CD4-positive, alpha-beta T cell treated with Interleukin-17A for 1 hour (primary cell): ENCODE measurements around the gene BEND5.

Experiments
- DNase-seq: peaks from one replicate; pipeline ENCODE4 v3.0.0-alpha.2; 2020

The BEND5 gene

GRCh38 chr1:48761986-48762385, 14.7 kb downstream of the BEND5 start:
- no peak for DNase-seq

DNA sequence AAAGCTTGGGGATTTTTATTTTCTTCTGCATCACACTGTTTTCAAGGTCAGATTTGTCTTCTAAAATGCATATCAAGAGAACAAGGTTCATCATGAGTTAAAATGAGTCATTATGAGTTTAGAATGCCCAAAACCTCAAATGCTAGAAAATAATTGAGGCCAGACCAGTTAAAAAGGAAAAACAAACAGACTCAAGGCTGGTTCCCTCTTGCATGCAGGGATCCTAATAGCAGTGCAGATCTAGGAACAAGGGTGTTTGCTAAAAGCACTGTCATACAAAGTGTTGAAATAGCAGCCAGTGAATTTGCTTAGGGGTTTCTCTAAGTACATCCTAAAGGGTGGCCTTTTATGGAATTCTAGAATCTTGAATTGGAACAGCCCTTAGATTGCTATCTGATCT, 15.3 kb downstream of the BEND5 start:
- DNase-seq = no peak

- no peak for DNase-seq
Measured at GRCh38 chr1:48760857-48761256, 15.8 kb downstream of the BEND5 start.

GRCh38 chr1:48758976-48759375, 17.7 kb downstream of the BEND5 start:
- DNase-seq = no peak

- no peak for DNase-seq
Measured at GRCh38 chr1:48757363-48757762, 19.3 kb downstream of the BEND5 start.

- DNase-seq = no peak
Measured at GRCh38 chr1:48756683-48757316, 19.9 kb downstream of the BEND5 start.

GRCh38 chr1:48753293-48753692, 23.4 kb downstream of the BEND5 start:
- no peak for DNase-seq

DNA sequence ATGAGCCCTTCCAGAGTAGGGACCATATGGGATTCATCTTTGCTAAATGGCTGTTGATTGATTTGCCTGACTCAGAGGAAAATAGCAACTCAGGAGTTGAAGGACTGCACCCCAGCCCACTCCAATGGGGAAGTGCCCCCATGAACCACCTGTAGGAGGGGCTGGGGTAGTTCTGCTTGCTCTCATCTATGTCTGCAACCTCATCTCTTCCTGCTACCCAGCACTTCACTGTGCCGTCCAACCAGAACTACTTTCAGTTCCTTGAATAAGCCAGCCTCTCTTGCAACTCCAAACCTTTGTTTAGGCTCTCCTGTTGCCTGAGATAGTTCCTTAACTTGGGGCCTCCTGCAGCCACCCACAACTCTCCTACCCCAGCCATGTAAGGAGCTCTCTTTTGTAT, 26.6 kb downstream of the BEND5 start:
- no peak for DNase-seq

GRCh38 chr1:48749068-48749467, 27.6 kb downstream of the BEND5 start:
- no peak for DNase-seq

DNA sequence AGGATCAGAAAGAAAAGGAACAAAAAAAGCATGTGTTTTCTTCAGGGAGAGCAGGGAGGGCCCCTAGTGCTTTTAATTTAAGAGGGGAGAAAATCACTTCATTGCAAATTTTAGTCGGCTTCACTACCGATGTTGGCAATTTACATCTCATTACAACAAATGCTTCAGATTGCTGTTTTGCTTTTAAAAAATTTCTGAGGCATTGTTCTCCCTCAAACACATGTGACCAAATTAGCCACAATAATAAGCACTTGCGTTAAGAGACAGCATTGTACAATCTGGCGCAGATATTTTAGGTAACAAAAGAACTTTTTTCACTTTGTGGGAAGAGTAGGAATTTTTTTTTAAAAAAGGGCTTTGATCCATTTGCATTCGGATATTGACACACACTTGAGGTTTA, 29.8 kb downstream of the BEND5 start:
- no peak for DNase-seq

DNA sequence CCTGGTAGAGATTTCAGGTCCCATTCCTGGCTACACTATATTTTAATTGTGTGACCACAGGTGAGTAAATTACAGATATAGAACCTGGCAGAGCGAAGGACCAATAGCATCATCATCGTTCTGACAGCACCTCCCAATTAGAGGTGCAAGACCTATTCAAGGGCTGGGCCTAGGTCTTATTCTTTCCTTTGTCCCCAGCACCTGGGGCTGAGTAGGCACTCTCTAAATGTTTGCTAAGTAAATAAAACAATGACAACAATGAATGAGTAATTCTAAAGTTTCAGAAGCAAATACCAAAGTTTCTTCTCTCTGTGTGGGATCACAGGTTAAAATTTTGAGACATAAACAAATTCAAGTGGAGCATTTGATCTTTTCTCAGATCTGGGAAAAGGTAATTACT, 32.7 kb downstream of the BEND5 start:
- DNase-seq = no peak

- no peak for DNase-seq
Measured at GRCh38 chr1:48743480-48743879, 33.2 kb downstream of the BEND5 start.

GRCh38 chr1:48741380-48741779, 35.3 kb downstream of the BEND5 start:
- no peak for DNase-seq

- DNase-seq = no peak
Measured at GRCh38 chr1:48740621-48741020, 36.1 kb downstream of the BEND5 start.

GRCh38 chr1:48739091-48739490, 37.6 kb downstream of the BEND5 start:
- no peak for DNase-seq

DNA sequence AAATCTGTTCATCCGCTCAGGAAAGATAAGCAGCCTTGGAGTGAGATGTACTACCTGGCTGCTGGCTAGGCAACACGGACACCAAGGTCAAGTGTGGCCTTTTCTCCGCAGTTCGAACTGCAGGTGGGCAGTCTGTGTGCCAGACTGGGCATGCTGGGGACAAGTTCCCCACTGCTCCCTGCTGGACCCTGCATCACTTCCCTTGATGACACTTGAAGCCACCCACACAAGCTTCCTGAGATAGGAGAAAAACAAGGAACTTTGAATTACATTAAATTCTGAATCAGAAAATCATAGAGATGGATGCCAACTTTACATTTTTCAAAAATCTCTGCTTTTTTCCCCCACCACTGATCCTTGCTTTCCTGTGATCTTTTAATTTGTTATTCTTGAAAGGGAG, 38.3 kb downstream of the BEND5 start:
- no peak for DNase-seq

DNA sequence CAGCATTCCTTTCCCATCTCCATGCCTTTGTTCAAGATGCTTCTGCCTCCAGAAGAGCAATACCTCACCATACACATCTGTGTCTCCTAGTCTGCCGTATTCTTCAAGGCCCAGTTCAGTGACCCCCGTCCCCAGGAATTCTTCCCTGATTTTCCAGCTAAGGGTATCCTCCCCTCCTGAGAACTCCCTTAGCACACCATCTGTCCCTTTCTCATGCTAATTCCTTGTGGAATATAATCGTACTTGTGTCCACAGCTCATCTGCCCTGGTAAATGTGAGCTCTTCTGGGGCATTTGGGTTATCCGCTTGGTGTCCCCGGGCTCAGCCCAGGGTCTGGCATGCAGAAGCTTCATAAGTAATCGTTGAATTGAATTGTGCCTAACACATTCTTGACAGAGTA, 40.9 kb downstream of the BEND5 start:
- DNase-seq = no peak

GRCh38 chr1:48730164-48730910, 46.4 kb downstream of the BEND5 start:
- no peak for DNase-seq

- DNase-seq = no peak
Measured at GRCh38 chr1:48728584-48728983, 48.1 kb downstream of the BEND5 start.

GRCh38 chr1:48726557-48727215, 50.0 kb downstream of the BEND5 start:
- no peak for DNase-seq

GRCh38 chr1:48726139-48726538, 50.6 kb downstream of the BEND5 start:
- DNase-seq = no peak

GRCh38 chr1:48725341-48726046, 51.2 kb downstream of the BEND5 start:
- no peak for DNase-seq

DNA sequence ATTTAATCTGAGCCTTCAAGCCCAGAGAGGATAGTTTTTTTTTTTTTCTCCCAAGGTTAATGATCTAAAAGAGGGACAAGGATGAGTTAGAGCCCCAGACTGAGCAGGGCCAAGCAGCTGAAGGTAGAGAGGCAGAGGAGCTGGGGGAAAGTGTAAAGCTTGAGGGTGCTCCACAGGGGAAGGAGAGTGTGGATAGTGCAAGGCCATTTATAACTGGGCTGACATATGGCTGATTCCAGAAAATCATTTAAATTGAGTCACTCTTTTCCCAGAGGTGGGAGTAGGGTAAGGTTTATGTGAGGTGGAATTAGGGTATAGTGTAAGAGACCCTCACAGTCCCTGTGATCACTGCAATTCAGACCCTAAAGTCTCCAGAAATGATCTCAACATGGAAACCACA, 55.8 kb downstream of the BEND5 start:
- DNase-seq = no peak

DNA sequence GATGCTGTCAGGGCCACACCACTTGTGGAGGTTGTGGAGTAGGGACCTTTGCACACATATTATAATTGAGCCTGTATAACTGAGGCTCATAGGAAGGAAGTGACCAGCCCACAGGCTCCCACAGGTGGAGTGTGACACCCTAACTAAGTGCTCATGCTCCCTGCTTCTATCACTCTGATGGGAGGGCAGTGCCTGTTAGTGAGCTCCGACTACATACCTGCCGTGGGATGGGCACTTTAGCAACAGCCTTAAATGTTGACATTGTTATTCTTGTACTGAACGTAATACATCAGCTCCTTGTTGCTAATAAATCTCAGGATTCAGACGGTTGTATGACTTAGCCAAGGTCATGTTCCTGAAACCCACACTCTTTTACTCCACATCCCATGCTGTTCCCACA, 58.0 kb downstream of the BEND5 start:
- DNase-seq = no peak
